ENCODE measurements around the gene CEP85.

- TF ChIP-seq CTCF (IDR thresholded peaks at IDR 0.05) (no peak), POLR2AphosphoS5 (IDR thresholded peaks at IDR 0.05) (no peak), POLR2A (IDR thresholded peaks at IDR 0.05) (no peak), EP300 (IDR thresholded peaks at IDR 0.05; ENCODE audit: low read depth) (no peak)
Observed at GRCh38 chr1:26289158-26290059, 55.4 kb downstream of the CEP85 start.
